ENCODE data around the gene SEMA4F.

SEMA4F gene

GRCh38 chr2:74675090-74675489 lies 21.0 kb downstream of the SEMA4F start:
- in situ Hi-C loops (cut with MboI; ENCODE audit: low pct_unique_long_range_greater_than_20kb, low sequenced_read_pairs, unreplicated experiment) = no loop called here
- DNase-seq (ENCODE audit: low spot score) = no peak
- TF ChIP-seq CTCF (IDR thresholded peaks at IDR 0.05; ENCODE audit: extremely low read depth, insufficient read depth, missing control alignments) = no peak

- no peak for TF ChIP-seq CTCF (IDR thresholded peaks at IDR 0.05; ENCODE audit: extremely low read depth, insufficient read depth, missing control alignments)
- in situ Hi-C loops (cut with MboI; ENCODE audit: low pct_unique_long_range_greater_than_20kb, low sequenced_read_pairs, unreplicated experiment) = no loop called here
- no peak for DNase-seq (ENCODE audit: low spot score)
Observed at GRCh38 chr2:74676331-74676730, 22.3 kb downstream of the SEMA4F start.

- no peak for TF ChIP-seq CTCF (IDR thresholded peaks at IDR 0.05; ENCODE audit: extremely low read depth, insufficient read depth, missing control alignments)
- in situ Hi-C loops (cut with MboI; ENCODE audit: low pct_unique_long_range_greater_than_20kb, low sequenced_read_pairs, unreplicated experiment) = no loop called here
- DNase-seq (ENCODE audit: low spot score) = no peak
Observed at GRCh38 chr2:74679615-74680014, 25.6 kb downstream of the SEMA4F start.

GRCh38 chr2:74682501-74682900 lies 28.5 kb downstream of the SEMA4F start:
- TF ChIP-seq CTCF (IDR thresholded peaks at IDR 0.05; ENCODE audit: extremely low read depth, insufficient read depth, missing control alignments) = no peak
- no peak for DNase-seq (ENCODE audit: low spot score)
- in situ Hi-C loops (cut with MboI; ENCODE audit: low pct_unique_long_range_greater_than_20kb, low sequenced_read_pairs, unreplicated experiment) = no loop called here

GRCh38 chr2:74685408-74685807 lies 31.4 kb downstream of the SEMA4F start:
- TF ChIP-seq CTCF (IDR thresholded peaks at IDR 0.05; ENCODE audit: extremely low read depth, insufficient read depth, missing control alignments) = no peak
- in situ Hi-C loops (cut with MboI; ENCODE audit: low pct_unique_long_range_greater_than_20kb, low sequenced_read_pairs, unreplicated experiment) = no loop called here
- DNase-seq (ENCODE audit: low spot score) = no peak

GRCh38 chr2:74688881-74689280 lies 34.8 kb downstream of the SEMA4F start:
- TF ChIP-seq CTCF (IDR thresholded peaks at IDR 0.05; ENCODE audit: extremely low read depth, insufficient read depth, missing control alignments) = no peak
- in situ Hi-C loops (cut with MboI; ENCODE audit: low pct_unique_long_range_greater_than_20kb, low sequenced_read_pairs, unreplicated experiment) = no loop called here

GRCh38 chr2:74689671-74690070 lies 35.6 kb downstream of the SEMA4F start:
- no peak for DNase-seq (ENCODE audit: low spot score)
- TF ChIP-seq CTCF (IDR thresholded peaks at IDR 0.05; ENCODE audit: extremely low read depth, insufficient read depth, missing control alignments) = no peak
- in situ Hi-C loops (cut with MboI; ENCODE audit: low pct_unique_long_range_greater_than_20kb, low sequenced_read_pairs, unreplicated experiment) = no loop called here

More at GRCh38 chr2:74688881-74689280, 34.8 kb downstream of the SEMA4F start:
- no peak for DNase-seq (ENCODE audit: low spot score)

Measured in GM13977 (cell line).